GM12874 (cell line): ENCODE measurements around the gene GRHL1.

Experiments used
- CTCF ChIP-seq: IDR thresholded peaks from 2 replicates; pipeline ENCODE4 v1.5.1; 2011; ENCODE audit warnings: low read depth, mild to moderate bottlenecking, control low read depth, low read length, moderate library complexity; ENCODE audit not compliant: insufficient read depth

The GRHL1 gene

GRCh38 chr2:9951522-9952285 is at the start of gene GRHL1:
Gene GRHL1, plus strand, starts transcription at chr2:9951693. Its CDS starts 141 bp downstream, at chr2:9951834.
- TF ChIP-seq CTCF, result no peak

- no peak for TF ChIP-seq CTCF
Measured at GRCh38 chr2:9905413-9905812, 46.1 kb upstream of the GRHL1 start.

GRCh38 chr2:9907402-9907801 is 44.1 kb upstream of the GRHL1 start:
- no peak for TF ChIP-seq CTCF

- TF ChIP-seq CTCF, result no peak
Measured at GRCh38 chr2:9908639-9909038, 42.9 kb upstream of the GRHL1 start.

- TF ChIP-seq CTCF, result no peak
Measured at GRCh38 chr2:9909106-9909505, 42.4 kb upstream of the GRHL1 start.

GRCh38 chr2:9910699-9911098 is 40.8 kb upstream of the GRHL1 start:
- no peak for TF ChIP-seq CTCF

GRCh38 chr2:9912468-9912867 is 39.0 kb upstream of the GRHL1 start:
- TF ChIP-seq CTCF, result no peak
